ENCODE results near the gene FCER2. TPM values are rescaled to one million over a fixed set of nuclear protein-coding genes. Genes with fewer than 3 reads are reported as not detected.

FCER2 gene
- total RNA-seq, 1 experiment from 2014 or later = not detected

DNA sequence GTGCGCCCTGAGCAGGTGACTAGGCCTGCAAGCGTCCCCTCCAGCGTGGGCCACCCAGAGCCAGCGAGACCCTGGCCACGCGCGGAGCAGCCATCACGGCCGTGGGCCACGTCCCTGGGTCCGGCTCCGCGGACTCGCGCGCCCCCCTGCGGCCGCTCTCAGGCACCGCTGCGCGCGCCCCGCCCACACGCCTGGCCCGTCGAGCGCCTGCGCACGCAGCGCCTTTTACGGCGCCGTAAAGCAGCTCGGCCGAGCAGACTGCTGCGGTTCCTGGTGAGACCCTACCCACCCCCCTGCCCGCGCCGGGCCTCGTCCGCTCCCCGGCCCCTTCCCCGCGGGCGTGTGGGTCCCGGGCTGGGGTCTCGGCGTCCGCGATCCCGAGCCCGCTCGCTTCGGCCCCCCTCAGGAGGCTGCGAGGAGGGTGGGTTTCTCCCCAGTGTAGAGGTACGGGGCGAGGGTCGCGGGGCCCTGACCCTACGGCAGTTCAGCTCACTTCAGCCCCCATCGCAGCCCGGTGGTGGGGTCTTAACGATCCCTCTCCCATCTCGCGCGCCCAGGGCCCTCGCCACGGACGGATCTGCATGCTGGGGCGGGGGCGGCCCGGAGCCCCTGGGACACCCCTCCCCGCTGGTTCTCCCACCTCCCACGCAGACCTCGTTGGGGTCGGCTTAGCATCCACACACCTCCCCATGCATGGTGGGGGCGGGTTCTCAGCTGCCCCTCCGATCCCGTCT, 21.2 kb downstream of the FCER2 start, which contains the start of gene TRAPPC5:
Gene TRAPPC5 (plus strand): TSS at position 228 of the 734 bp plus-strand sequence. CDS start 1,421 bp downstream, outside the sequence.
- no peak within 1 kb of the TSS for H4K8ac ChIP-seq (replicated peaks; ENCODE audit: insufficient read length, low read depth, low read length)
- no peaks in the 10 kb centered on the region for H3K4me1 ChIP-seq (ENCODE audit: insufficient read depth, low read length)
- peak within 1 kb of the TSS; percentile 45 for H3K9ac ChIP-seq (ENCODE audit: extremely low read depth, insufficient read length, low read length)
- peaks cover 42% of the 10 kb centered on the region for H3K27me3 Mint-ChIP-seq (ENCODE audit: low read depth)
- H3K9me3 Mint-ChIP-seq = no peaks in the 10 kb centered on the region; a peak in 1 of 5 replicates
- H4K91ac ChIP-seq (ENCODE audit: insufficient read length, low read depth, low read length) = no peak within 1 kb of the TSS
- peaks cover 17 to 29% of the 10 kb centered on the region in 2 experiments for H3K4me1 Mint-ChIP-seq
- no peak within 1 kb of the TSS for H2AFZ ChIP-seq (ENCODE audit: low read length)
- TF ChIP-seq, protein P1, sequence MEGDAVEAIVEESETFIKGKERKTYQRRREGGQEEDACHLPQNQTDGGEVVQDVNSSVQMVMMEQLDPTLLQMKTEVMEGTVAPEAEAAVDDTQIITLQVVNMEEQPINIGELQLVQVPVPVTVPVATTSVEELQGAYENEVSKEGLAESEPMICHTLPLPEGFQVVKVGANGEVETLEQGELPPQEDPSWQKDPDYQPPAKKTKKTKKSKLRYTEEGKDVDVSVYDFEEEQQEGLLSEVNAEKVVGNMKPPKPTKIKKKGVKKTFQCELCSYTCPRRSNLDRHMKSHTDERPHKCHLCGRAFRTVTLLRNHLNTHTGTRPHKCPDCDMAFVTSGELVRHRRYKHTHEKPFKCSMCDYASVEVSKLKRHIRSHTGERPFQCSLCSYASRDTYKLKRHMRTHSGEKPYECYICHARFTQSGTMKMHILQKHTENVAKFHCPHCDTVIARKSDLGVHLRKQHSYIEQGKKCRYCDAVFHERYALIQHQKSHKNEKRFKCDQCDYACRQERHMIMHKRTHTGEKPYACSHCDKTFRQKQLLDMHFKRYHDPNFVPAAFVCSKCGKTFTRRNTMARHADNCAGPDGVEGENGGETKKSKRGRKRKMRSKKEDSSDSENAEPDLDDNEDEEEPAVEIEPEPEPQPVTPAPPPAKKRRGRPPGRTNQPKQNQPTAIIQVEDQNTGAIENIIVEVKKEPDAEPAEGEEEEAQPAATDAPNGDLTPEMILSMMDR (conservative IDR thresholded peaks at IDR 0.05) = peak; percentile 96
- H2BK120ac ChIP-seq (ENCODE audit: low read depth, low read length, poor library complexity, severe bottlenecking) = no peak within 1 kb of the TSS
- H2BK5ac ChIP-seq (ENCODE audit: insufficient read length, low read length) = no peak within 1 kb of the TSS
- WGBS (ENCODE audit: extremely low coverage, insufficient read length, low lambda C conversion rate) = no CpG with 5 or more reads among the region's 79 CpGs
- no peak within 1 kb of the TSS for H3K23ac ChIP-seq (ENCODE audit: insufficient read length, low read depth, low read length)
- no peak within 1 kb of the TSS for H3K4ac ChIP-seq (ENCODE audit: low read depth, low read length)
- no peaks in the 10 kb centered on the region for H4K20me1 ChIP-seq (ENCODE audit: control insufficient read depth, insufficient read depth, insufficient read length)
- H3K4me3 Mint-ChIP-seq = peak within 1 kb of the TSS; percentile 86 to 89
- H2AK5ac ChIP-seq (ENCODE audit: insufficient read length, low read length) = no peak within 1 kb of the TSS
- no peak within 1 kb of the TSS for H3K18ac ChIP-seq (ENCODE audit: insufficient read length, low read depth, low read length)
- H2BK20ac ChIP-seq (ENCODE audit: low read depth, low read length, poor library complexity, severe bottlenecking) = no peak within 1 kb of the TSS
- H3K79me2 ChIP-seq (ENCODE audit: insufficient read depth, low read length) = no peaks in the 10 kb centered on the region
- no peaks in the 10 kb centered on the region for H3K9me3 ChIP-seq (ENCODE audit: control insufficient read depth, low read depth, low read length)
- no peak within 1 kb of the TSS for H3K27ac ChIP-seq (ENCODE audit: insufficient read length, low read depth, low read length)
- H4K5ac ChIP-seq (ENCODE audit: insufficient read length, low read depth, low read length) = no peak within 1 kb of the TSS
- H2BK15ac ChIP-seq (ENCODE audit: low read depth, low read length) = no peak within 1 kb of the TSS
- peaks cover 7% of the 10 kb centered on the region for H3K23me2 ChIP-seq (ENCODE audit: insufficient read length, low read depth, low read length, poor library complexity, severe bottlenecking)
- H3K79me1 ChIP-seq (ENCODE audit: insufficient read depth, low read depth, low read length, poor library complexity, severe bottlenecking) = no peaks in the 10 kb centered on the region
- H3K4me2 ChIP-seq (ENCODE audit: insufficient read depth, insufficient read length, low read length) = peak within 1 kb of the TSS; percentile 60
- no peak within 1 kb of the TSS for H2BK12ac ChIP-seq (ENCODE audit: insufficient read length, low read depth, low read length)
- H3K27me3 ChIP-seq (ENCODE audit: insufficient read depth, low read length) = no peaks in the 10 kb centered on the region
- DNase-seq = peak; percentile 89
- peak within 1 kb of the TSS; percentile 39; the same call in 1 of the 2 replicates for H3K14ac ChIP-seq (ENCODE audit: insufficient read depth, low read length)
- H3K36me3 Mint-ChIP-seq (ENCODE audit: insufficient read depth in 1 of 3, low read depth in 3 of 3) = peaks cover 6 to 23% (median 16%) of the 10 kb centered on the region in 3 experiments
- H3T11ph ChIP-seq (ENCODE audit: low read length) = no peak within 1 kb of the TSS
- peak within 1 kb of the TSS in 1 of 3 experiments; percentile 52; a peak in 2 of 7 replicates for H3K27ac Mint-ChIP-seq
- H3K56ac ChIP-seq (ENCODE audit: insufficient read length, low read depth, low read length) = no peak within 1 kb of the TSS
